Neural cell (in vitro differentiated cells): ENCODE data around the gene RNF144A.

Experiments used
- EP300 ChIP-seq: fragments of 450-650 bp; conservative IDR thresholded peaks from 2 replicates; pipeline ENCODE4 v1.6.1; 2014; ENCODE audit warnings: antibody characterized with exemption, mild to moderate bottlenecking, moderate library complexity; ENCODE audit not compliant: poor library complexity, severe bottlenecking
- POLR2AphosphoS5 ChIP-seq: IDR thresholded peaks from 2 replicates; pipeline ENCODE4 v1.6.1; 2012
- TF ChIP-seq, protein P1 (sequence below): fragments of 450-650 bp; IDR thresholded peaks from 2 replicates; pipeline ENCODE4 v1.5.1; 2014; ENCODE audit warnings: antibody characterized with exemption, mild to moderate bottlenecking, moderate library complexity; ENCODE audit not compliant: poor library complexity, severe bottlenecking

DNA sequence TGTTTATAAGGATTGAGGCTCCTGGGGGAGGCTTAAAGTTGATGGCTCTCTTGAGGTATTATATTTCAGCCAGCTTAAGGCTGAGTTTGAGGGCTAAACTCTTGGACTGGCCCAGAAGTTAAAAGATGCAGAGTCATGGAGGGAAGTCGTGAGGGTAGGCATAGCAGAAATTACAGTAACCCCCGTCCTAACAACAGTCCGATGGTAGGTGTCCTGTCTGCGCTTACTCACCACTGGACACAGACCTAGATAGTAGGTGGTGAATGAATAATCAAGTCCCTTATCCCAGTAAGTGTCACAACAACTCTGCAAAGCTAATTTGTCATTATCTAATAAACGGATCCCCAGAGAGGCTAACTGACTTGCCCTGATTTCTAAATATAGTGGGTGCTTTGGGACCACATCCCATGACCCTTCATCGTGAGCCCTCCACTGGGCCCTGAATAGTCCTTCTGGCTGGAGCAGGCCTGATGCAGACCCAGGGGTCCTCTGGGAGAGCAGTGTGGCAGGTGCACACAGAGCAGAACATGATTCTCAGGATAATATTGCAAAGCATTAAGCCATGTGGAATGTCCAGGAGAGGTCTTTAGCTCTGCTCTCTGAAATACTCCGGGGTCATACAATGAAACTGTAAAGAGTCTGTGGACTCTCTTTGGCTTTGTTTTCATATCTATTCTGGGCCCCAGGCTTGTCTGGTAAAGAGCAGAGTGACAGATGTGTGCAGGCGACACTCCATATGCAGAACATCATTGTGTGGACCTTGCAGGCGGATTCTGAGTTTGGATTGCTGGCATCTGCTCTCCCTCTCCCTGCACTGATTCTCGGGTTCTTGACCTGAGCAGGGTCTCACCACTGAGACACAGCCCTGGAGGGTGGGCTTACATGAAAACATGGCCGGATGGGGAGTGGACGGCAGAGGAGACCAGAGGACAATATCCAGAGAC is 98.1 kb downstream of the RNF144A start:
- TF ChIP-seq, protein P1, sequence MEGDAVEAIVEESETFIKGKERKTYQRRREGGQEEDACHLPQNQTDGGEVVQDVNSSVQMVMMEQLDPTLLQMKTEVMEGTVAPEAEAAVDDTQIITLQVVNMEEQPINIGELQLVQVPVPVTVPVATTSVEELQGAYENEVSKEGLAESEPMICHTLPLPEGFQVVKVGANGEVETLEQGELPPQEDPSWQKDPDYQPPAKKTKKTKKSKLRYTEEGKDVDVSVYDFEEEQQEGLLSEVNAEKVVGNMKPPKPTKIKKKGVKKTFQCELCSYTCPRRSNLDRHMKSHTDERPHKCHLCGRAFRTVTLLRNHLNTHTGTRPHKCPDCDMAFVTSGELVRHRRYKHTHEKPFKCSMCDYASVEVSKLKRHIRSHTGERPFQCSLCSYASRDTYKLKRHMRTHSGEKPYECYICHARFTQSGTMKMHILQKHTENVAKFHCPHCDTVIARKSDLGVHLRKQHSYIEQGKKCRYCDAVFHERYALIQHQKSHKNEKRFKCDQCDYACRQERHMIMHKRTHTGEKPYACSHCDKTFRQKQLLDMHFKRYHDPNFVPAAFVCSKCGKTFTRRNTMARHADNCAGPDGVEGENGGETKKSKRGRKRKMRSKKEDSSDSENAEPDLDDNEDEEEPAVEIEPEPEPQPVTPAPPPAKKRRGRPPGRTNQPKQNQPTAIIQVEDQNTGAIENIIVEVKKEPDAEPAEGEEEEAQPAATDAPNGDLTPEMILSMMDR: no peak
- TF ChIP-seq EP300 (no peak), POLR2AphosphoS5 (no peak)
